GM19463 (cell line): ENCODE measurements around the gene NRG2.

Source experiments
- ATAC-seq: cut with Tn5 transposase; IDR thresholded peaks from one replicate; pipeline ENCODE4 v1.9.1; 2021; ENCODE audit warnings: mild to moderate bottlenecking, moderate library complexity; ENCODE audit not compliant: unreplicated experiment

Gene NRG2

DNA sequence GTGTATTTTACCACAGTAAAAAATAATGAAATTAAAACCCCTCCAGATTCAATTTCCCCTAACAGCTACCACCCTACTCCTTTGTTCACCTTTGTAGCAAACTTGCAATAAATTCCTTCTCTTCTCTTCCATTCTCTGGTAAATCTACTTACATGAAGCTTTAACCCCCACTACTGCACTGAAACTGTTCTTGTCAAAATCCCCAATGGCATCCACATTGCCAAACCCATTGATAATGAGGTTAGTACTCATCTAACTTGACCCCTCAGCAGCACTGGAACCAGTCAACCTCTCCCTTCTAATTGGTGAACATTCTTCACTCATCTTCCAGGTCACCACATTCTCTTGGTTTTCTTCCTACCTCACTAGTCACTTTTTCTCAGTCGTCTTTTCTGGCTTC, 29.6 kb downstream of the NRG2 start:
- no peak for ATAC-seq

DNA sequence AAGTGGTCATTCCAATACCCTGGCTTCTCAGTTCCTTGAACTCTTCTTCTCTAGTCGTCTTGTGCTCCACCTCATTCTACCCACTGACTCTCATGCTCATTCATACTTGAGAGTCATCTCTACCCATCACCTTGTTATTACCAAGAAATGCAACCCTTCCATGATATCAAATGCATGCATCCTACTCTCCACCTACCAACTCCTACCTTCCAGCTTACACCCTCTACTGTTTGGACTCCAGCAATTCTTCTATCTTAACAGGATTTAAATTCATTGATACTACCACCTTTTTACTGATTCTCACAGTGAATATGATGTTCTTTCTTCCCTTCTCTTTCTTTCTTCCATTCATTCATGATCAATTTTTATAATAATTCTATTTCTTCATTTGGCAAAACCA, 30.7 kb downstream of the NRG2 start:
- no peak for ATAC-seq

DNA sequence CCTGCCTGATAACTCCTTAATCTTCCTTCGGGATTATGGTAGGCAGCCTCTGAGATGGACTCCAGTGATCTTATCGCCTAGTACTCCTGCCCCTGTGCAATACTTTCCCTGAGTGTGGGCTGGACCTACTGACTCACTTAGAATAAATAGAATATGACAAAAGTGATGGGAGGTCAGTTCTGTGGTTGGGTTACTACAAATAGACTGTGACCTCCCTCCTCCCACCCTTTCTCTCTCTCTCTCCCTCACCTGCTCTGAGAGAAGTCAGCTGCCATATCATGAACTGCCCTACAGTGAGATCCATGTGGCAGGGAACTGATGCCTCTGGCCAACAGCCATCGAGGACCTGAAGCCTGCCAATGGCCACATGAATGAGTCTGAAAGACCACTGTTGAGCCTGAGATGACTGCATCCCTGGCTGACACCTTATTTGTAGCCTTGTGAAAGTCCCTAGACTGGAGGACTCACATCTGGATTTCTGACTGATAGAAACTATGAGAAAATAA, 31.7 kb downstream of the NRG2 start:
- ATAC-seq = peak; percentile 88

DNA sequence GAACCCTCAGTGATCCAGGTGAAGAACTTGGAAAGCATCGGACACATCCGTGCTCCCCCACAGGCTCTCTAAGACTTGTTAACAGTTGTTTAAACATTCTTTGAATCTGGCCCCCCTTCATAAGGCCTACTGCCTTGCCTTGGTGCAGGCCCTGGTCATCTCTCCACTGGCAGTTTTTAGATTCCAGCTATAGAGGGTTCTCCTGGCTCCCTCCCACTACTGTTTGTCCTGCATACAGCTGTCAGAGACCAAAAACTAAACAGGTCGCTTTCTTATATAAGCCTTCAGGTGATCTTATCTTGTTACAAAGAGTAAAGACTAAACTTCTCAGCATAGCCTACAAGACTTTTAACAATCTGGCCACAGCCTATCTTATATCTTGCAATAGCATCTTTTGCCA, 32.3 kb downstream of the NRG2 start:
- ATAC-seq = no peak

DNA sequence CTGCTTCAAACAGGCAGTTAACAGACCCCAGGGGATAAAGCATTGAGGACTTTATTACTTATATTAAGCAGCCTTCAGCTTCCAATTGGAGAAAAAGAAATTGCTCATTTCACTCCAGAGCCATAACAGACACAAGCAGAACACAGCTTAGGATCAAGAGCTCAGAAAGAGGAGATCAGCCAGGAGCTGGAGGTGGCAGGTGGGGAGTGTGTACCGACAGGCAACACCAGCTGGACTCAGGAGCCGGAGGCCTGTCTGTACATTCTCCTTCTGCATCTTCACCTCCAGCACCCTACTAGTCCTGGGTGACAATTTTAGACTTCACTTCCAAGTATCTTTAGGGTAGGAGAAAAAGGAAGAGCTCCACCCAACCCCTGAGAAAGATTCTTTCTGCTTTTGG, 35.8 kb downstream of the NRG2 start:
- ATAC-seq = no peak

DNA sequence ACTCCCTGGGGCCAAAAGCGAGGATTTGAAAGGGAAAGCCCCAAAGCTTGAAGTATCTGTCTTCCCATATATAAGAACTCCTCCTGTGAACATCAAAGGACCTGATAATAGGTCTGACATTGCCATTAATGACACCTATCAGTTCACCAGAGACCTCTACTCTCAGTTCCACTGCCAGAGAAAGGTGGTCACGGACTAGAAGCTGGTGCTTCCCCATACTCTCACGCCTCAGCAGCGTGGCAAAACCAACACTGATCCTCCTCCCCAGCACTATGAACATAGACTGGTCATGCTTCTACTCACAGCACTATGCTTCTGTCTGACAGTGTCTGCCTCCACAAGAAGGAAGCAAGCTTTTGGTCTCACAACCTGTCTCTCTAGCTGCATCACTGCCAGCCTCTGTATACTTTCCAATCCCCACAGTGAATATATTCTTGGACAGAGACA, 37.9 kb downstream of the NRG2 start:
- peak; percentile 98 for ATAC-seq

DNA sequence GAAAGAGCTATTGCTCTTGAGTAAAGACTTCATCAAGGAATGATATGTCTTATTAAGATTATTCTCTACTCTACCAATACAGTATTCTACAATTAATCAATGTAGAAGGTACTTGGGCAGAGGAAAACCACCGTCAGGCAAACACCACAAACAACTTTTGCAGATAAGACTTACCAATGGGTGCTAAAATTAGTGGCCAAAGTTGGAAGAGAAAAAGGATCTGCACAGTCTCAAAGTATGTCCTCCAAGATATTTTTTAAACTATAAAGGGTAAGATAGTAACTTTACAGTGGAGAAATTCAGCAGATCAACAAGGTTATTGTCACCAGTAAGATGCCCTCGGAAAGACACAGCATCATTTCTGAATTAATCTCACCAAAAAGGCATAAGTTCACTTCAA, 38.9 kb downstream of the NRG2 start:
- ATAC-seq = no peak

DNA sequence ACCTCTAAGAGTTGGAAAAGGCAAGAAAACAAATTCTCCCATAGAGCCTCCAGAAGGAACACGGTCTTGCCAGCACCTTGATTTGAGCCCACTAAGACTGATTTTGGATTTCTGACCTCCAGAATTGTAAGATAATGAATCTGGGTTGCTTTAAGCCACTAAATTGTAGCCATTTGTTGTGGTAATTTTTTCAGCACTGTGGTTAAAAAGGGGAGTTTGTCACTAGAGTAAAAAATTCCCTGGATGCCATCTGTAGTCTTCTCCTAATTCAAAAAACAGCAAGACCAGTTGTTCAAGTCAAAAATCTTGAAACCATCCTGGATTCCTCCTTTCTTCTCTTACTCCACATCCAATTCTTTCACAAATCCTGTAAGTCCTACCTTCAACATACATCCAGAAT, 39.6 kb downstream of the NRG2 start:
- ATAC-seq = no peak

DNA sequence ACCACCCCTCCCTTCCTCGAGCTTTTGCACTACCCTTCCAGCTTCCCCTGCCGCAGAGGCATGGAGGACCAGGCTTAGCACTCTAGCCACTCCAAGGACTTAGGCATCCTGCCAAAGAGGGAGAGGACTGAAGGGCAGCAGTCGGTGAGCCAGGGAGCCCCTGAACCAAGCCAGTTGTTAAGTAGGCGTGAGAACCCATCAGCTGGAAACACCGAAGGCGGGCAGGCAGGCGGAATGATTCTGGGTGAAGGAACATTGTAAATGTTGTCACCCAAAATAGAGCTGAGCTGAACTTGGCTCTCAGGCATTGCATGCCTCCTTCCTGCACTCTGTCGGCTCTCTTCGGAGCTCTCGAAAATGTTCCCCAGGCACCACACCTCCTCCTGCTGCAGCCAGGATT, 42.8 kb downstream of the NRG2 start:
- ATAC-seq = no peak

DNA sequence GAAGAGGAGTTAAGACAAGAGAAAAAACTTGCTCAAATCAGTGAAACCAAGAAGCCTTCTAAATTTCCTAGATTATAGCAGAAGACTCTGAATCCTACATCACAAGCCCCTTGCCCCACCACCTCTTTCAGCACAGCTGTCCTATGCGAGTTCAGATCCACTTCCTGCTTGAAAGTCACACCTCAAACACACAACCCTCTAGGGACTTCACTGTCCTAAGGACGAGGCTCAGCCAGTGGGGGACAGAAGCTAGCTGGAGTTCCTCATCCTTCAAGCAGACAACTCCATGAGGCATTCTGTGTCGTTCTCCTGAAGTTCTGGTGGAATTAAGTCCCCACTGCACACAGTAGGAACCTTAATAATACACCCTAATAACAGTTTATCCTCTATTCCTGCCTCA, 44.3 kb downstream of the NRG2 start:
- ATAC-seq = no peak

DNA sequence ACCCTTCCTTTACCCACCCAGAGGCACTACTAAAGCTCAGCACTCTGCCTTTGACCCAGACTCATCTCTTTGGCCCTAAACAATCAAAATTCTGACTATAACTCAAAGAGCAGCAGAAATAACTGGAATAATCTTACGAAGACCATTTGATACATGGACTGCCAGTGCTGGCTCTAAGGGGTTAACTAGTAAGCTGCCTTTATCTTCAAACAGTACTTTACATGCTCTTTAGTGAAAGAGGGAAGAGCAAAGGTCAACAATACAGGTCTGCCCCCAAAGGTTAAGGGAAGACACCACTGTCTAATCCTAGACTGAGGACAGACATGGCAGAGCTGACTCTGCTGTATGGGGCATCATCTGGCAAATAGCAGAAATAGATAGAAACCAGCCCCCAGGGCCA, 45.8 kb downstream of the NRG2 start:
- no peak for ATAC-seq

DNA sequence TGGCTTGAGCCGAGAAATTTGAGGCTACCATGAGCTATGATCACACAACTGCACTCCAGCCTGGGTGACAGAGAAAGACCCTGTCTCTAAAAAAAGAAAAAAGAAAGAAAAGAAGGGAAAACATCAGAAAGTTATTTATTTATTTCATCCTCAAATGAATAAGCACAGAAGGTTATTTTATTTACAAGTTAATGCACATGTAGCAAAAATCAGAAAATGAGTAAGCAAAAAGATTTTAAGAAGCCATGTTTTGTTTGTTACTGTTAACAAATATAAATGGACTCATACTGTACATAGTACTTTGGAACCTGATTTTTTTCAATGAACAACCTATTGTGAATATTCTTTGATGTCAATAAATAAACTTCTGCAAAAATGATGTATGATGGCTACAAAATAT, 47.2 kb downstream of the NRG2 start:
- ATAC-seq = no peak

DNA sequence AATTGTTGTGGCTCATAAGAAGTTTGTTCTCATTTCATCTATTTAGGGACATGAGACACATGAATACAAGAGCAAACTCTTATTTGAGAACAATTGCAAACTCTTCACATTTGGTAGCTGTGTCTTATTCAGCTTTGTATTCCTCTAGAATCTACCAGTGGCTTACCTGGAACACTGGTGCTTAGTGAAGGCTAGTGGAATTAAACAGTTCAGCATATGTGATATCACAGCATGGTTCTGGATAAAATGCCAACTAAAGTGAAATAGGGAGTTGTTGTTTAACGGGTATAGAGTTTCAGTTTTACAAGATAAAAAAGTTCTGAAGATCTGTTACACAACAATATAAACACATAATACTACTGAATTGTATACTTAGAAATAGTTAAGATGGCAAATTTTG, 48.9 kb downstream of the NRG2 start:
- ATAC-seq = no peak

DNA sequence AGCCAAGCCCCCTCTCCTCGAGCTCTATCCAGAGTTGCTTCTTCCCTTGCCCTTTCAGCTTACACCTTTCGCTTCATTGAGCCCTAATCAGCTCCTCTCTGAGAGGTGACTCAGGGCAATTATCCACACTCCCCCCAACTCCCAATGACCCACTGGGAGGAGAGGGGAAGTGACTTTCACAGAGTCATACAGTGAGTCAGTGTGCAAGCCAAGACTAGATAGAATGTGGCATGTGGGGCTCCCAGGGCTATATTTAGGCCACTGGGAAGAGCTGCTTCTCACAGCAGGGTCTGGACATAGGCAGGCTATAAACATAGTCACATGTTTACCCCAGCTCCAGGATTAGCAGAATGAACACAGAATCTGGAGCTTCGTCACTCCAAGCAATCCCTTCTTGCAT, 57.4 kb downstream of the NRG2 start:
- ATAC-seq = peak; percentile 63

DNA sequence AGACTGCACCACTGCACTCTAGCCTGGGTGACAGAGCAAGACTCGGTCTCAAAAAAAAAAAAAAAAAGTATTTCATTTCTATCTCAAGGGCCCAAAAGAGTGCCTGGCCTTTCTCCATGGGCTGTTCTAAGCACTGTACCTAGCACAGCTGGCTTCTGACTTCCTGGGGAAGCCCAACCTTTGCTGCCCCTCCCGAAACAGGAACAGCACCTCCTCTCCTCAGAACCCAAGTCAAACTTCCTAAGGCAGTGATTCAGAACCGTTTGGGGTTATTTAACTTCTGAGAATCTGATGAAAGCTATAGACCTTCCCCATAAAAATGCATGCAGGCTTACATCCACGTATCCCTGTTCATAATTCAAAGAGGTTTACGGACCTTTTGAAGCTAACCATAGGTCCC, 57.8 kb downstream of the NRG2 start:
- peak; percentile 46 for ATAC-seq

DNA sequence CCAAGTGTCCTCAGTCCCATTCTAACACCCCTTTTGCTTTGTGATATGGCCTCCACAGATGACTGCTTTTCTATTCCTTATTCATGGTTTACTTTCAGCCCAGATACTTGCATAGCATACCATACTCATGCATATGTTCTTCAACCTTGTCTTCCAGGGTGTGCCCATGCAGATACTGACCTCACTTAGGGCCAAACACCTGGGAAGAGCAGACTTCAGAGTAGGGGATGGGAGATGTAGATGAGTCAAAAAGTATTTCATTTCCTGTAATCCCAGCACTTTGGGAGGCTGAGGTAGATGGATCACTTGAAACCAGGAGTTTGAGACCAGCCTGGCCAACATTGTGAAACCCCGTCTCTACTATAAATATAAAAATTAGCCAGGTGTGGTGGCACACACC, 58.3 kb downstream of the NRG2 start:
- ATAC-seq = no peak

DNA sequence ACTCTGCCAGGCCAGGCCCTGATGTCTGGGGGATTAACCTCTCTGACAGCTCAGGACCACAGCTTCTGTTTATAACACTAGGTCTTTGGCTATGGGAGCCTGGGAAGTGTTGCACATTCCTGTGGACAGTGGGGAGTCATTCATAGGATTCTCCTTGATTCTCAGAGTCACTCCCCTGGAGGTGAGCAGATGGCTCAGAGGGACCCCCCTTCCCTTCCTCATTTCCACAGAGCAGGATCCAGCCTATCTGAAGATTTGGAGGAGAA, 60.2 kb downstream of the NRG2 start:
- ATAC-seq = no peak

DNA sequence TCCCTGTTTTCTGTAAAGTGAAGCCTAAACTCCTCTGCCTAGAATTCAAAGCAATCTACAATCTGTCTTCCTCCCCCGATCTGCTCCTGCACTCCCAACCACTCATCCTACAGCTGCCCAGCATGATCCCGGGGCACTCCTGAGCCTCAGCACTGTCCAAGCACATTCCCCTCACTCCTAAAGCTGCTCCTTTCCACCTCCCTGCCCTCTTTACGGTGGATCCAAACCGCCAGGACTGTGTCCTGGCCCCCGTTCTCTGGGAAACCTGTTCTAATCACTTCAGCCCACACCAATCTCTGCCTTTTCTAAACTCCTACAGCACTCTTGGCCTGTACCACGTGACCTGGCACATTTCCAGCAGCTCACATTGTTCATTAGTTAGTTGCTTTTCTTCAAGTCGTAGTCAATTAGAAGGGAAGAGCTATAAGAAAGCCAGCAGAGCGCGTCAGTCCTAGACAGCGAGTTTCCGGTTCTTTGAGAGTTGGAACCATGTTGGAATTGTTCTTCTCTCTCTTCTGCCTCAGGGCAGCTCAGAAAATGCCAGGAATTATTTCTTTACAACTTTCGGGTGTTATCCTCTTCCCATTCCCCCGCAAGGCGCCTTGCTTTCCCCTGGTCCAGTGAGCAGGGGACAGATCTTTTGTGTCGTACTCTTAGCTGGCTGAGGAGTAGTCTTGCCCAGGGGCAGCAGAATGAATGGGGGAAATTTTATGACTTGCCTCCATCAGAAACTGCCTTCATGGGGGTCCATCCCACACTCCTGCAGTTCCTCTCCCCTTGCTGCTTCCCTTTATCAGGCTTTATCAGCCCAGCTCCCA, 60.7 kb downstream of the NRG2 start:
- no peak for ATAC-seq

DNA sequence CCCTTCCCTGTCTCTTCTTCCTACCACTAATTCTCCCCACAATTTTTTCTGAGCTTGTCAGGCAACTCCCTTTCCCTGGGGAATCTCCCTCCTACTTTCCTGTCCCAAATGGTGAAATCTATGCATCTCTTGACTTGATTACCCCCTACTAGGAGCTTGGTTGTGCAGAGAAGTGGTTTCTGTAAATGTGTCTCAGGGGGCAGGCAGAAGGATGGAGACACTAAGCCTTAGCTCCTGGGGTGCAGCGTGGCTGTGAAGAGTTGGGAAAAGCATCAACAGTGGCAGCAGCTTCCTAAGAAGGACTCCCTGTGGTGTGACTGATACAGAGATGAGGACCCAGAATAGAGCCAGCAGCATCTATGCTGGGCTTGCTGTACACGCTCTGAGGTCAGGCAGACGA, 62.3 kb downstream of the NRG2 start:
- no peak for ATAC-seq

DNA sequence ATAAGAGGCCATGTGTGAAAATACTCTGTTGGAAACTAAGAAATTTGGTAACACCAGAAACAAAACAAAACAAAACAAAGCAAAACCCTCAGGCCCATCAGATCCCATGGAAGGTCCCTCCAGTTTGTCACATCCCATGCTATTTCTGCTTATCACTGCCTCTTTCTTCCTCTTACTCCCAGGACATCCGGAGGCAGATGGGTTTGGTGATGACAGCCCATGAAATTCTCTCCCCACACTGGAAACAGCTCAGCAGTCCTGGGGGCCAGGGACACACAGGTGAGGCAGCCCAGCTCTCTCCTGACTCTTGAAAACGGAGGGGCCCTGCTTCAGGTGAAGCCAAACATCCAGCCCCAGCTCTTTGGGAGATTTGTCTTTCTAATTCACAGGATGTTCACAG, 63.2 kb downstream of the NRG2 start:
- no peak for ATAC-seq

DNA sequence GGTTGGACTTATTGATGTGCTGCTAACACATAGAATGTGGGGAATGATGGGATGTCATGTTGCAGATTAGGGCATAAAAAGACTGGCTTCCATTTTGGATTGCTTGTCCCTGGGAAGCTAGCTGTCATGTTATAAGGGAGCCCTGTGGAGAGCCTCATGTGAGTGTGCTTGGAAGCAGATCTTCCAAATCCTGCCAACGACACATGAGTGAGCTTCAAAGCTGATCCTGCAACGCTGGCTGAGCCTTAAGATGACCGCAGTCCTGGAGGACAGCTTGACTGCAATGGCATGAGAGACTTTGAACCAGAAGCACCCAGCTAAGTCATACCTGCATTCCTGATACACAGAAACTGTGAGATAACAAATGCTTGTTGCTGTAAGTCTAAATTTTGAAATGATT, 63.6 kb downstream of the NRG2 start:
- no peak for ATAC-seq

DNA sequence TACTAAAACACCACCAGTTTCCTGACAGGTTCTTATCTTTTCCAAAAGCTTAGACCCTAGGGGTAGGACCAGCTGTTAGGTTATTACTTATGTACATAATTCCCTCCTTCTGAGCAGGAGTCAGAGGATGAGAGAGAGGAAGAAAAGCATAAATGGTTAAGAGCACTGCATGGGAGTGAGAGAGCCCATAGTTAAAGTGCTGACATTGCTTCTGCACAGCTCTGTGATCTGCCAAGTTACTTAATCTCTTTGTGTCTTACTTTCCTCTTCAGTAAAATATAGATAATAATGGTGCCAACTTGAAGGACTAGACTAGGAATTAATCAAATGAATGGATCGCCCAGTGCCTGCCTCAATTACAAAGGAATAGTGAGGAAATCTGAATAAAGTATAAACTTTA, 66.4 kb downstream of the NRG2 start:
- ATAC-seq = no peak

DNA sequence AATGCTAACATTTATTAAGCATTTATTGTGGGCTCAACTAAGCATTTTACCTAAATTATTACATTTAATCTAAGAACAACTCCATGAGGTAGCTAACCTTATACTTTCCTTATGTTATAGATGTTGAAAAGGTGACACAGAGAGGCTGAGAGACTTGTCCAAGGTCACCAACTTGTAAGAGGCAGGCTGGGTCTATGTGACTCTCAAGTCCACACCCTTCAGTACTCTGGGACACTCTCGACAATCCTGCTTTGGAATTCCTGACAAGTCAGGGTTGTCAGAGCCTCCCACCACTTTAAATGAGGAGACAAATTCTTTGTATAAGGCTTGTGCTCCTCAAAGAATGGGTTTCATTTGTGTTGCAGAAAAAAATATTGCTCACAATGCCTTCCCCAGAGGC, 67.2 kb downstream of the NRG2 start:
- no peak for ATAC-seq
